NCI-H2196 treated with DMSO at 0.1 percent for 48 hours (cell line): ENCODE data around the gene TMEM51.

ENCODE experiments used
- DNase-seq: peaks from one replicate; lab custom pipeline; 2025; ENCODE audit not compliant: unreplicated experiment; lab: John Stamatoyannopoulos, UW

Gene TMEM51, protein sequence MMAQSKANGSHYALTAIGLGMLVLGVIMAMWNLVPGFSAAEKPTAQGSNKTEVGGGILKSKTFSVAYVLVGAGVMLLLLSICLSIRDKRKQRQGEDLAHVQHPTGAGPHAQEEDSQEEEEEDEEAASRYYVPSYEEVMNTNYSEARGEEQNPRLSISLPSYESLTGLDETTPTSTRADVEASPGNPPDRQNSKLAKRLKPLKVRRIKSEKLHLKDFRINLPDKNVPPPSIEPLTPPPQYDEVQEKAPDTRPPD

GRCh38 chr1:15153184-15153841 is at the start of gene TMEM51:
TMEM51 (plus strand) TSS chr1:15153747; CDS start chr1:15215088, 61,341 bp downstream.
- DNase-seq: no peak

- DNase-seq: no peak
Observed at GRCh38 chr1:15103906-15104305, 49.6 kb upstream of the TMEM51 start.

GRCh38 chr1:15104768-15105167 is 48.8 kb upstream of the TMEM51 start:
- DNase-seq: no peak

GRCh38 chr1:15106608-15107007 is 46.9 kb upstream of the TMEM51 start:
- DNase-seq: no peak

- no peak for DNase-seq
Observed at GRCh38 chr1:15107058-15107687, 46.4 kb upstream of the TMEM51 start.

DNA sequence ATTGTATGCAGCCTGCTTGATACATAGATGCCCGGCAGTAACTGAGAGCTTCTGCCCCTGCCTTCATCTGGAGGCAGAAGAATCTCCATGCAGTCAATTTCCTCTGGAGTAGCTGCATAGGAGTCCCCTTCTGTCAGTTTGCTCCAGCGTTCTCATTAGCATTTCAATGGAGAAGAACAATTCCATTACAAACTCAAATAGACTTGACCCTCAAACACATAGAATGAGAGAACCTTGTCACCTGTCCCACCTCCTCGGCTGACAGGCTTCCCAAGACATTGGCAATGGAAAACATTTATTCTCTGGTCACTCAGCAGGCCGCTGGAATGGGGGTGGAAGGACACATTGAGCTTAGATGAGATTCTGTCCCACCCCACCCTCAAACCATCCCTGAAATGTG is 45.6 kb upstream of the TMEM51 start:
- DNase-seq: no peak

- no peak for DNase-seq
Observed at GRCh38 chr1:15110128-15110866, 43.2 kb upstream of the TMEM51 start.

DNA sequence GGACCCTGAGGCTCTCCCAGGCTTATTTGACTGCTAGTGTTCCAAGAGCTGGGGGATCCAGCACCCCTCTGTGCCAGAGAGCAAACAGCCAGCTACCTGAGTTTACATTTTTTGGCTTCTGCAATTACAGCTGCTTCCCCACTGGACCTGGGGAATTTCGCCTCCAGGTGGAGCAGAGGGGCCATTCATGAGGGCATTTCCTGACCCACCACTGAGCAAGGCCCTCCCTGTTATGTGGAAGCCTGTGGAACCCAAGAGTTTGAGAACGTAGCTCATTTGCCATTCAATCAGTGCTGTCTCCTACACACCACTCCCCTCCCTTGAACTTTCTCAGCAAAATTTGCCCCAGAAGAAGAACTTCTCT is 42.7 kb upstream of the TMEM51 start:
- DNase-seq: no peak

DNA sequence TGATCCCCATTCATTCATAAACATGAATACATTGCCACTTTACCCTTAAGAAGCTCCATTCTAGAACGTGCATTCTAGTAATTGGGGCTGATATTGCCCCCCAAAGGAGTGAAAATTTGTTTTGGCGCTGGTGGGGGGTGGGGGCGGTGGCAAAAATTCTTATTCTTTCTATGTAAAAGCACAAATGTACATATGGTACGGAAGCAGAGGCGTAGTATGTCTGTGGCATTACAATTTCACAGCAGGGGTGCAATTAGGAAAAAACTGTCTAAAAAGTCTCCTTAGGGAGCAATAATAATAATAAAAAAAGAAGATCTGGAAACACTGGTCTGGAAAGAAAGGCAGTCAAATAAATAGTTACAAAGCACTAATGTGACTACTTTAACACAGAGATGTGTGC is 40.4 kb upstream of the TMEM51 start:
- DNase-seq: no peak

GRCh38 chr1:15114884-15115283 is 38.7 kb upstream of the TMEM51 start:
- no peak for DNase-seq

- DNase-seq: no peak
Observed at GRCh38 chr1:15115542-15116330, 37.8 kb upstream of the TMEM51 start.

DNA sequence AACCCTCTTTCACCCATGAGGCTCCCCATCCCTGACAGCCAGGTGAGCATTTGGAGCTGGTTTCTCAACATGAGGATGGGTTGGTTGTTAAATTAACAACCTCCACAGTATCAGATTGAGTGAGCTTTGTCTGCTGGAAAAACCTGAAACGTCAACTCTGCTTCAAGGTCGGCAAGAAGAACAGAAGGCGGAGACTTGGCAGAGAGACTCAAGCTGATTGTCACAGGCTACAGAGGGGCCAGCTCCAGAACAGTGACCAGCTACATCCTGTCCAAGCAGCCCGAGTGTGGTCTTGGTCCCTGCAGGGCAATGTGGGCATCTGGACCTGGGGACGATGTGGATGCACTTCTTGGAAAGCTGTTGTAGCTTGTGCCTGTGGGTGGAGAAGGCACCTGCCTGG is 36.6 kb upstream of the TMEM51 start:
- DNase-seq: no peak

DNA sequence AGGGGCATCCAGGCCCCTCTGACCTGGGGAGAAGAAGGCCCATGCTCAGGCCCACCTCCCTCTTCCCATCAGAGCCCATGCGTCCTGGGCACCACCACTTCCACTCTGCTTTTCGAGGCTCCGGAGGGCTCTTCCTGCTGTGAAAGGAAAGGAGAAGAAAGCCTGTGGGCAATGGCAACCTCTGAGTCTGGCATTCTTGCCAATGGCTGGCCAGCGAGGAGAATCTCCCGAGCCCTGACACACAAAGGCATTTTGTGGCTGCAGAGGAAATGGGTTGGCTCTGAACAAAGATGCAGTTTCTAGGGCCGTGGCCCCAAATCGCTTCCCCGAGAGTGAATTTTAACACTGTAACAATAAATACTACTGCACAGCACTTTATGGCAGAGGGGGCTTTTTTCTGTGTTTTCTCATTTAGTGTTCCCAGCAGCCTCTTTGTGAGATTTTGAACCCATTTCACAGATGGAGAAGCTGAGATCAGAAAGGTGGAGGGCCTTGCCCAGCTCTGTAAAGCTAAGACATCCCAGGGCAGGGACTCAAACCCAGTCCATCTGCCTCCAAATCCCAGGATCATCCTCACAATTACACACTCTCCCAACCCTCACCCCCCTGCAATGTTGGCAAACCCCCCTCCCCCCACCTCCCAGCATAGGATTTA is 35.7 kb upstream of the TMEM51 start:
- no peak for DNase-seq

DNA sequence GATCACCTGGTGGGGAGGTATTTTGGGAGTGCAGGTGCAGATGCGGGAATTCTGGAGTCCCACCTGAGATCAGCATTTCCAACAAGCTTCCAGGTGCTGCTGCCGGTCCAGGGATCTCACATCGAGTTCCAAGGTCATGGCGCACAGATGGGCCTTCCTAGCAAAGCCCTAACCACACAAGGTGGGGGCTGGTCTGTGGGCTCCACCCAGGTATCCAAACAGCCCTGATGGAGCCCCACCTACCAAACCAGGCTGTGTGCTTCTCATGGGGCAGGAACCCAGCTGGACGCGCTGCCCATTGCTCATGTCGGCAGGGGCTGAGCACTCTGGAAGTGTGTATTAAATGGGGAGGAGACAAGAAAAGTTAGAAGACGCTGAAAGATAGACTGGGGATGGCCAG is 35.0 kb upstream of the TMEM51 start:
- DNase-seq: no peak

- no peak for DNase-seq
Observed at GRCh38 chr1:15120251-15120945, 33.1 kb upstream of the TMEM51 start.

GRCh38 chr1:15122331-15122730 is 31.2 kb upstream of the TMEM51 start:
- DNase-seq: no peak

GRCh38 chr1:15123270-15123669 is 30.3 kb upstream of the TMEM51 start:
- DNase-seq: no peak

DNA sequence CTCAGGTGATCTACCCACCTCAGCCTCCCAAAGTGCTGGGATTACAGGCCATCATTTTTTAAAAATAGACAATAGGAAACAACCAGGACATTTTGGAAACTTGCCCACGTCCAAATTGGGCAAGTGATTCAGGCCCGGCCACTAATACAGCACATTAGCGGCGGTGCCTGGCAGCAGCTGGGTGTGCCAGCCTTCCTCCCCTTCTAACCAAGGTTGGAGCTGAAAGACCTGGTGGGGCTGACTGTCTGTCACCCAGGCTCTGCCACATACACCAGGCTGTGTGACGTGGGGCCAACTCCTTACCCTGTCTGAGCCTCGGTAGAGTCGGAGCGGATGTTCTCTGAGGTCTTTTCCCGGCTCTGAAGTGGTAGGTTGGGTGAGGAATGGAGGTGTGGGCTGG is 29.6 kb upstream of the TMEM51 start:
- DNase-seq: no peak

DNA sequence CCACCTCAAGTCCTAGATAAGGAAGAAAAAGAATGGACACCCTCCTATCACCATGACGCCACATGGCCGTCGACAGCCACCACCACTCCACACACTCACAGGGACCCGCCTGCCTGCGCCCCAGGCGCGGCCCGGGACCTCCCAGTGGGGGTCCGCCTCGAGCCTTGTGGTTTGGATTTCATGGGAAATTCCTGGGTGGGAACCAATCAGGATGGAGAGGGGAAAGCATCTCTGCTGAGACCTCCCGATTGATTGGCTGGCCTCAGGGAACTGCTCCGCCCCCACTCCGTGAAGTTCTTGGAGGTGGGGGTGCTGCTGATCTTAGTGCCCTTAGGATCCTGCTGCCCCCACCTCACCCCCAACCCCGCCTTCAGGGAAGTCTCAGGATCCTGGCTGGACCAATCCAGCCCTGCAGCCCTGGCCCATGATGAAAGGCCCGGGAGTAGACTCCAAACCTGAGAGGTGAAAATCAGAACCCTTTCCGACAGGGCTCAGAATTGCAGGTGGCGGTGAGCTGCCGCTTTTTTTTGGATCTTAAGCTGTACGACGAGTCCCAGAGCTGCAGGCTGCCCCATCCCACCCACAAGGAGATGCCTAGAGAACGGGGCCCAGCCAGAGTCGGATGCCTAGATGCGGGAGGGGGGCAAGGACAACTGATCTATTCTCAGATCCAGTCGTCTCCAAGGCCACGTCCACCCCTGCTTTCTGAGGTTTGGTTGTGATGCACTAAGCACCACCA is 29.0 kb upstream of the TMEM51 start:
- no peak for DNase-seq
